Measurements from ENCODE around the gene ADAMTS12.

DNA sequence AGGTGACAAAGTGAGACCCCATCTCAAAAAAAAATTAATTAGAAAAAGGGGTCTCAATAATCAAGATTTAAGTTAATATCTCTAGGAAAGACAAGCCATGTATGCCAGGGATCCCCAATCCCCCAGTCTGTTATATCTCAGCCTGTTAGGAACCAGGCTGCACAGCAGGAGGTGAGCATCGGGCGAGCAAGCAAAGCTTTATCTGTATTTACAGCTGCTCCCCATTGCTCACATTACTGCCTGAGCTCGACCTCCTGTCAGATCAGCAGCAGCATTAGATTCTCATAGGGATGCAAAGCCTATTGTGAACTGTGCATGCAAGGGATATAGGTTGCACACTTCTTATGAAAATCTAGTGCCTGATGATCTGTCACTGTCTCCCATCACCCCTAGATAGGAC, 334.2 kb downstream of the ADAMTS12 start:
- TF ChIP-seq, protein P1, sequence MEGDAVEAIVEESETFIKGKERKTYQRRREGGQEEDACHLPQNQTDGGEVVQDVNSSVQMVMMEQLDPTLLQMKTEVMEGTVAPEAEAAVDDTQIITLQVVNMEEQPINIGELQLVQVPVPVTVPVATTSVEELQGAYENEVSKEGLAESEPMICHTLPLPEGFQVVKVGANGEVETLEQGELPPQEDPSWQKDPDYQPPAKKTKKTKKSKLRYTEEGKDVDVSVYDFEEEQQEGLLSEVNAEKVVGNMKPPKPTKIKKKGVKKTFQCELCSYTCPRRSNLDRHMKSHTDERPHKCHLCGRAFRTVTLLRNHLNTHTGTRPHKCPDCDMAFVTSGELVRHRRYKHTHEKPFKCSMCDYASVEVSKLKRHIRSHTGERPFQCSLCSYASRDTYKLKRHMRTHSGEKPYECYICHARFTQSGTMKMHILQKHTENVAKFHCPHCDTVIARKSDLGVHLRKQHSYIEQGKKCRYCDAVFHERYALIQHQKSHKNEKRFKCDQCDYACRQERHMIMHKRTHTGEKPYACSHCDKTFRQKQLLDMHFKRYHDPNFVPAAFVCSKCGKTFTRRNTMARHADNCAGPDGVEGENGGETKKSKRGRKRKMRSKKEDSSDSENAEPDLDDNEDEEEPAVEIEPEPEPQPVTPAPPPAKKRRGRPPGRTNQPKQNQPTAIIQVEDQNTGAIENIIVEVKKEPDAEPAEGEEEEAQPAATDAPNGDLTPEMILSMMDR (conservative IDR thresholded peaks at IDR 0.05; ENCODE audit: low read length): no peak
- no peak for TF ChIP-seq EZH2phosphoT487 (IDR thresholded peaks at IDR 0.05; ENCODE audit: borderline replicate concordance, low read depth, low read length)

All from OCI-LY7 (cell line).